Testis (tissue), 3 donors: ENCODE measurements around the gene CYP21A2. TPM values are rescaled to one million over a fixed set of nuclear protein-coding genes. Genes with fewer than 3 reads are reported as not detected.

Experiments used
- DNase-seq: peaks from one replicate; pipeline ENCODE4 v3.0.0-alpha.2; 2019
- H3K27ac ChIP-seq, 2 donors: fragments of 200-600 bp; sonication (generic); one replicate each; pipeline ENCODE4 v1.5.1; 2019
- H3K27me3 ChIP-seq: fragments of 200-600 bp; sonication (generic); one replicate; pipeline ENCODE4 v1.5.1; 2019
- H3K36me3 ChIP-seq: fragments of 200-600 bp; sonication (generic); one replicate; pipeline ENCODE4 v1.5.1; 2017; ENCODE audit warnings: low read depth; ENCODE audit errors: missing control alignments
- H3K4me1 ChIP-seq: fragments of 200-600 bp; sonication (generic); one replicate; pipeline ENCODE4 v1.5.1; 2019
- H3K4me3 ChIP-seq, 2 donors: fragments of 200-600 bp; sonication (generic); one replicate each; pipeline ENCODE4 v1.5.1; 2017 to 2019
- H3K9me3 ChIP-seq: fragments of 200-600 bp; sonication (generic); one replicate; pipeline ENCODE4 v1.5.1; 2017
- CTCF ChIP-seq, 3 experiments: fragments of 450-650 bp in 2 of 3; fragments of 200-600 bp in 1 of 3; sonication (generic) in 1 of 3; IDR thresholded peaks; one replicate each; pipeline ENCODE4 v1.5.1; 2016 to 2019; ENCODE audit warnings: antibody characterized with exemption in 3 of 3, mild to moderate bottlenecking in 2 of 3, moderate library complexity in 1 of 3
- POLR2A ChIP-seq: fragments of 450-650 bp; IDR thresholded peaks from one replicate; pipeline ENCODE4 v1.6.1; 2017; ENCODE audit warnings: antibody characterized with exemption, mild to moderate bottlenecking, moderate library complexity
- WGBS, 2 donors: methylation state at CpG; one replicate each; pipeline ENCODE4 v1.1.5; 2018; 5-methylcytosine and 5-hydroxymethylcytosine counted together
- intact Hi-C: fragments of 100-400 bp; cut with DNase I; formaldehyde crosslinking; loops from one replicate; pipeline ENCODE4 v1.15.1; 2023; ENCODE audit warnings: low total_unique reads
- polyA plus RNA-seq: library from polyadenylated mRNA; stranded (reverse); fragments of 350-450 nt; fragmentation: Illumina TruSeq; extraction: RNeasy Lipid Tissue Mini Kit (QIAGEN cat#74804); gene quantifications from one replicate; pipeline ENCODE4 v1.2.3, GENCODE V29; 2014; ENCODE audit warnings: low read depth, low replicate concordance; ENCODE audit not compliant: insufficient read depth
- total RNA-seq, 2 donors: library from RNA; depleted of rRNA; stranded (reverse); fragments of >200 nt; gene quantifications; one replicate each; pipeline ENCODE4 v1.2.3, GENCODE V29; 2016

The CYP21A2 gene
- total and polyA plus RNA-seq, 3 donors from 2014 or later: 0.81 to 1.7 (median 0.96) TPM

GRCh38 chr6:32068867-32069266 is 30.7 kb downstream of the CYP21A2 start:
- no peak for DNase-seq
- no peak overlapping the region for H3K4me3 ChIP-seq
- no peaks in the 10 kb centered on the region for H3K27me3 ChIP-seq
- H3K36me3 ChIP-seq: no peaks in the 10 kb centered on the region
- intact Hi-C loops: no loop called here
- peaks cover 3% of the 10 kb centered on the region for H3K4me1 ChIP-seq
- no peaks in the 10 kb centered on the region for H3K9me3 ChIP-seq
- 91 to 92% methylated on average over 12 to 14 of the region's 14 CpGs for WGBS, 2 donors
- H3K27ac ChIP-seq: no peak overlapping the region
- TF ChIP-seq POLR2A (no peak), CTCF (IDR thresholded peaks at IDR 0.05) (no peak)

DNA sequence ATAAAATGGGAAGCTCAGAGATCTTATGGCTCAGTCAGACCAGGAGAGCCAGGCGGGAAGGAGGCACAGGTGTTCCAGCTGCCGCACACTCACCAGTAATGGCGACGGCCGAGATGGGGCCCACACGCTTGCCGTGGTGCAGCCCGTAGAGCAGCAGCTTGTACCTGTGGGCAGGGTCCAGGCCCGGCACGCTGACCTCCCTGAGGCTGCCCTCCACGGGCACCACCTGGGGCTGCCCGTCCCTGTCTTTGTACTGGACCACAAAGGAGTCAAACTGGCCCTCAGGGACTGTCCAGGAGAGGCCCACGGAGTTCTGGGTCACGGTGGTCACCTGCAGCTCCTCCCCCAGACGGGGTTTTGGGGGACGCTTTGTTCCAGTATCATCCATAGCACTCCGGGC is 31.2 kb downstream of the CYP21A2 start:
- intact Hi-C loops: no loop called here
- no peak overlapping the region for H3K4me3 ChIP-seq
- DNase-seq: no peak
- no peak for TF ChIP-seq CTCF (IDR thresholded peaks at IDR 0.05)
- no peak for TF ChIP-seq POLR2A
- no peaks in the 10 kb centered on the region for H3K9me3 ChIP-seq
- 94 to 96% methylated on average over 7 to 17 of the region's 17 CpGs for WGBS, 2 donors
- H3K27ac ChIP-seq: no peak overlapping the region
- no peaks in the 10 kb centered on the region for H3K27me3 ChIP-seq
- H3K4me1 ChIP-seq: peaks cover 3% of the 10 kb centered on the region
- H3K36me3 ChIP-seq: no peaks in the 10 kb centered on the region

GRCh38 chr6:32069878-32070515 is 31.8 kb downstream of the CYP21A2 start:
- no peaks in the 10 kb centered on the region for H3K27me3 ChIP-seq
- intact Hi-C loops: no loop called here
- no peaks in the 10 kb centered on the region for H3K36me3 ChIP-seq
- no peak overlapping the region for H3K4me3 ChIP-seq
- no peak for DNase-seq
- peaks cover 3% of the 10 kb centered on the region for H3K4me1 ChIP-seq
- 87% methylated on average over 10 to 24 of the region's 24 CpGs for WGBS, 2 donors
- TF ChIP-seq POLR2A: no peak
- no peak for TF ChIP-seq CTCF (IDR thresholded peaks at IDR 0.05)
- no peaks in the 10 kb centered on the region for H3K9me3 ChIP-seq
- no peak overlapping the region for H3K27ac ChIP-seq

DNA sequence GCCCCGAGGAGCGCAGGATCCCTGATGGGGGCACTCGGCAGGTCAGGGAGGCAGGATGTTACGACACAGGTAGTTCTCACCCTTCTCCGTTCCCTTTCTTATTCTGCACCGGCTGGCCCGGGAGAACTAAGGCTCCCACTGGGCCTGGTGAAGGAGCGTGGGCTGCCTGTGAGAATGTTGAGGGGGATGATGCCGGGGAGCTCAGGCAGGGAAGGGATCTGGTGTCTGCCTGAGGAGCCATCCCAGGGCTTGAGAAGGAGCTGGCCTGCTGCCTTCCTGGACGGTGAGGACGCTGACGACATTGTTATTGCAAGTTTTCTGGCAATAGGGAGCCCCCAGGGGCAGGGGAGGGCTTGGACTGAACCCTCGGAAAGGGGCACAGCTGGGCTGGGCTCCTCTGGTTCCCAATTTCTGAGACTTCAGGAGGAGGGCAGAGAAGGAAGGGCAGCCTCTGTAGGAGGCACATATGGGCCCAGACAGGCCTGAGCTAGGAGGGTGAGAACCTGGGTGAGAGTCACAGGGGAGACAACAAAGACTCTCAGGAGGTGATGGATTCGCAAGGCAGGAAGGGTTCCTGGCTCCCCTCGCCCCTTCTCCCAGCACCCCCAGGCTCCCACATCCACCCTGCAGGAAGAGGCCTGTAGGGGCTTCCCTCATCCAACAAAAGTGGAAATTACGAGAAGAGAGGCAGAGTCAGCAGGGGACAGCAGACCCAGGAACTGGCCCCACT is 32.8 kb downstream of the CYP21A2 start:
- Histone ChIP-seq H3K27me3 (no peaks in the 10 kb centered on the region), H3K4me3 (no peak overlapping the region), H3K27ac (peak overlapping the region in 1 of 2 donors; percentile 63), H3K4me1 (peaks cover 3% of the 10 kb centered on the region), H3K9me3 (no peaks in the 10 kb centered on the region), H3K36me3 (no peaks in the 10 kb centered on the region)
- intact Hi-C loops: no loop called here
- peak; percentile 41 for DNase-seq
- TF ChIP-seq CTCF (IDR thresholded peaks at IDR 0.05): no peak
- 77% methylated on average over 10 to 16 of the region's 16 CpGs for WGBS, 2 donors
